ENCODE results near the gene ZBTB42.

ZBTB42 gene

DNA sequence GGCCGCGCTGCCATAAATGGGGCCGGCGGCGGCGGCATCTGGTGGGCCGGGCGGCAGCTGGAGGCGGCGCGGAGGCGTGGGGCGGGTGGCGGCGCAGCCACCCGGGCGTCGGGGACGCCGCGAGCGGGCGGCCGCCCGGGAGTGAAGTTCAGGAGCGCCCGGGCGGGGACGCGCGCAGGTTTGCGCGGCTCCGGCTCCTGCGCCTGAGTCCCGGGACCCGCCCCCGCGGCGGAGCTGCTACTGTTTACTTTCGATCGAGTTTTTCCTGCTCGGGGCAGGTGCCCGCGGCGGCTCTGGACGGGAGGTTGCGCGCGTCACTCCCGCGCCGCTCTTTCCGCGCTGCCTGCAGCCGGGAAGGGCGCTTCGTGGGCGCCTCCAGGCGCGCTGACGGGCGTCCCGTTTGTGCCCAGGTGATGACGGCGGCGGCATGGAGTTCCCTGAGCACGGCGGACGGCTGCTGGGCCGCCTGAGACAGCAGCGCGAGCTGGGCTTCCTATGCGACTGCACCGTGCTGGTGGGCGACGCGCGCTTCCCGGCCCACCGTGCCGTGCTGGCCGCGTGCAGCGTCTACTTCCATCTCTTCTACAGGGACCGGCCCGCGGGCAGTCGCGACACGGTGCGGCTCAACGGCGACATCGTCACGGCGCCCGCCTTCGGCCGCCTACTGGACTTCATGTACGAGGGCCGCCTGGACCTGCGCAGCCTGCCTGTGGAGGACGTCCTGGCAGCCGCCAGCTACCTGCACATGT, at the start of gene ZBTB42 (continued):
- TF ChIP-seq, protein P1, sequence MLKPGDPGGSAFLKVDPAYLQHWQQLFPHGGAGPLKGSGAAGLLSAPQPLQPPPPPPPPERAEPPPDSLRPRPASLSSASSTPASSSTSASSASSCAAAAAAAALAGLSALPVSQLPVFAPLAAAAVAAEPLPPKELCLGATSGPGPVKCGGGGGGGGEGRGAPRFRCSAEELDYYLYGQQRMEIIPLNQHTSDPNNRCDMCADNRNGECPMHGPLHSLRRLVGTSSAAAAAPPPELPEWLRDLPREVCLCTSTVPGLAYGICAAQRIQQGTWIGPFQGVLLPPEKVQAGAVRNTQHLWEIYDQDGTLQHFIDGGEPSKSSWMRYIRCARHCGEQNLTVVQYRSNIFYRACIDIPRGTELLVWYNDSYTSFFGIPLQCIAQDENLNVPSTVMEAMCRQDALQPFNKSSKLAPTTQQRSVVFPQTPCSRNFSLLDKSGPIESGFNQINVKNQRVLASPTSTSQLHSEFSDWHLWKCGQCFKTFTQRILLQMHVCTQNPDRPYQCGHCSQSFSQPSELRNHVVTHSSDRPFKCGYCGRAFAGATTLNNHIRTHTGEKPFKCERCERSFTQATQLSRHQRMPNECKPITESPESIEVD (tag by site-specific recombination; IDR thresholded peaks at IDR 0.05), result peak; percentile 78; the same call in 1 of the 2 replicates
- no peak for TF ChIP-seq TCF7L2 (IDR thresholded peaks at IDR 0.05; ENCODE audit: borderline replicate concordance, low read depth, low read length)
- no peak for TF ChIP-seq ZNF302 (tag by site-specific recombination; IDR thresholded peaks at IDR 0.05; ENCODE audit: low read depth)
- no peak for TF ChIP-seq ZNF112 (tag by site-specific recombination; IDR thresholded peaks at IDR 0.05)
- no peak for TF ChIP-seq KLF7 (tag by site-specific recombination; IDR thresholded peaks at IDR 0.05; ENCODE audit: borderline replicate concordance)
- TF ChIP-seq ZNF510 (tag by site-specific recombination; IDR thresholded peaks at IDR 0.05; ENCODE audit: insufficient replicate concordance), result no peak
- no peak for TF ChIP-seq ZNF23 (tag by site-specific recombination; IDR thresholded peaks at IDR 0.05; ENCODE audit: borderline replicate concordance)
- TF ChIP-seq ZNF354C (tag by site-specific recombination; IDR thresholded peaks at IDR 0.05; ENCODE audit: borderline replicate concordance, low read depth), result no peak
- TF ChIP-seq ZNF335 (tag by site-specific recombination; conservative IDR thresholded peaks at IDR 0.05), result peak; percentile 86
- TF ChIP-seq MYNN (tag by site-specific recombination; IDR thresholded peaks at IDR 0.05; ENCODE audit: borderline replicate concordance), result no peak
- no peak for TF ChIP-seq ZNF404 (tag by site-specific recombination; IDR thresholded peaks at IDR 0.05)
- no peak for TF ChIP-seq ZNF571 (tag by site-specific recombination; IDR thresholded peaks at IDR 0.05)
- TF ChIP-seq, protein P2, sequence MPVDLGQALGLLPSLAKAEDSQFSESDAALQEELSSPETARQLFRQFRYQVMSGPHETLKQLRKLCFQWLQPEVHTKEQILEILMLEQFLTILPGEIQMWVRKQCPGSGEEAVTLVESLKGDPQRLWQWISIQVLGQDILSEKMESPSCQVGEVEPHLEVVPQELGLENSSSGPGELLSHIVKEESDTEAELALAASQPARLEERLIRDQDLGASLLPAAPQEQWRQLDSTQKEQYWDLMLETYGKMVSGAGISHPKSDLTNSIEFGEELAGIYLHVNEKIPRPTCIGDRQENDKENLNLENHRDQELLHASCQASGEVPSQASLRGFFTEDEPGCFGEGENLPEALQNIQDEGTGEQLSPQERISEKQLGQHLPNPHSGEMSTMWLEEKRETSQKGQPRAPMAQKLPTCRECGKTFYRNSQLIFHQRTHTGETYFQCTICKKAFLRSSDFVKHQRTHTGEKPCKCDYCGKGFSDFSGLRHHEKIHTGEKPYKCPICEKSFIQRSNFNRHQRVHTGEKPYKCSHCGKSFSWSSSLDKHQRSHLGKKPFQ (tag by site-specific recombination; IDR thresholded peaks at IDR 0.05), result no peak
- TF ChIP-seq ZXDB (tag by site-specific recombination; IDR thresholded peaks at IDR 0.05), result no peak
- no peak for TF ChIP-seq ZNF624 (tag by site-specific recombination; IDR thresholded peaks at IDR 0.05)
- TF ChIP-seq, protein P3, sequence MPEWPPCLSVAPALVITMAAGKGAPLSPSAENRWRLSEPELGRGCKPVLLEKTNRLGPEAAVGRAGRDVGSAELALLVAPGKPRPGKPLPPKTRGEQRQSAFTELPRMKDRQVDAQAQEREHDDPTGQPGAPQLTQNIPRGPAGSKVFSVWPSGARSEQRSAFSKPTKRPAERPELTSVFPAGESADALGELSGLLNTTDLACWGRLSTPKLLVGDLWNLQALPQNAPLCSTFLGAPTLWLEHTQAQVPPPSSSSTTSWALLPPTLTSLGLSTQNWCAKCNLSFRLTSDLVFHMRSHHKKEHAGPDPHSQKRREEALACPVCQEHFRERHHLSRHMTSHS (tag by site-specific recombination; IDR thresholded peaks at IDR 0.05), result no peak
- TF ChIP-seq ZNF658 (tag by site-specific recombination; IDR thresholded peaks at IDR 0.05), result no peak
- TF ChIP-seq PATZ1 (tag by site-specific recombination; IDR thresholded peaks at IDR 0.05), result peak; percentile 50
- no peak for TF ChIP-seq ZFP3 (tag by site-specific recombination; IDR thresholded peaks at IDR 0.05; ENCODE audit: low read depth)
- TF ChIP-seq ZBTB6 (tag by site-specific recombination; IDR thresholded peaks at IDR 0.05), result peak; percentile 91
- TF ChIP-seq ZNF48 (tag by site-specific recombination; IDR thresholded peaks at IDR 0.05), result no peak
- no peak for TF ChIP-seq ZNF530 (tag by site-specific recombination; IDR thresholded peaks at IDR 0.05; ENCODE audit: low read depth)
- no peak for TF ChIP-seq ZNF423 (tag by site-specific recombination; IDR thresholded peaks at IDR 0.05)
- TF ChIP-seq ZNF341 (tag by site-specific recombination; IDR thresholded peaks at IDR 0.05; ENCODE audit: low read depth), result 0 out of 2 replicates have a peak, but pooled peaks have one; percentile 13
- no peak for TF ChIP-seq ZNF830 (tag by site-specific recombination; IDR thresholded peaks at IDR 0.05; ENCODE audit: low read depth)
- no peak for TF ChIP-seq ZNF311 (tag by site-specific recombination; IDR thresholded peaks at IDR 0.05; ENCODE audit: borderline replicate concordance)
- TF ChIP-seq ZNF785 (tag by site-specific recombination; IDR thresholded peaks at IDR 0.05), result no peak; the same call in 1 of the 2 replicates

Data from HEK293 (cell line).